ENCODE data around the gene LDHAL6B. TPM values are rescaled to one million over a fixed set of nuclear protein-coding genes. Genes with fewer than 3 reads are reported as not detected.

The LDHAL6B gene
- total and polyA plus RNA-seq, 9 of the 15 experiments (the other 6 are each of a cell fraction or from before 2014, with no cell fraction given), result not detected

DNA sequence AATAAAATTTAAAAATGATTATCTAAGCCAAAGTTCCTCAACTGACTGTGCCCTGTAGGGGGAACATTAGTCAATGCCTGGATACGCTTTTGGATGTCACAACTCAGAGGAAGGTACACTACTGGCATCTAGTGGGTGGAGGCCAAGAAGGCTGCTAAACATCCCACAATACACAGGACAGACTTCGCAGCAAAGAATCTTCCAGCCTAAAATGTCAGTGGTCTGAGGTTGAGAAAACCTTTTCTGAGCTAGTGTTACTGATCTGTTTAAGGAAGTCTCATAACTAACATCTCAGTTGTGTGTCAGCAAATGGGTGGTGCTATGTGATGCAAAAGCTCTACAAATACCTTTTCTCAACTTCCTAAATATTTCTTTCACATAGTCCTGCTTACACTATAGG lies 20.9 kb upstream of the LDHAL6B start:
- no peak overlapping the region for H3K27ac ChIP-seq (ENCODE audit: extremely low read depth, low read depth, low read length)
- H2AFZ ChIP-seq (ENCODE audit: low read depth, low read length), result no peak overlapping the region
- no peaks in the 10 kb centered on the region for H3K36me3 ChIP-seq (ENCODE audit: control insufficient read depth, insufficient read depth, low read length)
- FAIRE-seq (no peak), DNase-seq (ENCODE audit: extremely low read depth in 1 of 4, low spot score in 3 of 4) (peak in 1 of 4 experiments; percentile 12), ATAC-seq (peak; percentile 50; the same call in 2 of the 3 replicates)
- in situ Hi-C loops (cut with MboI), result no loop called here
- ChIA-PET POLR2A (interaction anchor here (0.6 to 1.4 kb wide), 6 partner anchors 13 to 421 kb away, joined by 3 to 6 read pairs (median 4); no protein-coding TSS in a partner anchor), CTCF (ENCODE audit: low intra/inter-chr PET ratio) (interaction anchor here (0.6 kb wide), 1 partner anchor 658 kb away, joined by 3 read pairs; no protein-coding TSS in a partner anchor)
- no peak overlapping the region for H3K4me3 ChIP-seq
- no peaks in the 10 kb centered on the region for H3K9me1 ChIP-seq (ENCODE audit: control insufficient read depth, insufficient read depth, low read length)
- H4K20me1 ChIP-seq (replicated peaks; ENCODE audit: control insufficient read depth, insufficient read depth, low read length), result 0 out of 2 replicates have a peak, but pooled peaks cover 5% of the 10 kb centered on the region
- H3K4me2 ChIP-seq (ENCODE audit: insufficient read depth, low read length), result no peak overlapping the region
- no peaks in the 10 kb centered on the region for H3K4me1 ChIP-seq (replicated peaks in 1 of 2; ENCODE audit: control insufficient read depth in 2 of 2, insufficient read depth in 2 of 2, low read length in 2 of 2)
- WGBS (ENCODE audit: insufficient coverage, low coverage, missing lambda C conversion rate), result 4% methylated on average over 2 of the region's 2 CpGs
- H3K9ac ChIP-seq (ENCODE audit: insufficient read depth in 1 of 2, low read depth in 2 of 2, low read length in 2 of 2), result no peak overlapping the region
- peaks cover 3% of the 10 kb centered on the region; the same call in 1 of the 2 replicates for H3K9me3 ChIP-seq (replicated peaks; ENCODE audit: control insufficient read depth, insufficient read depth, low read depth, low read length)
- BruUV-seq (replicated peaks), result no TSS peak
- H3K79me2 ChIP-seq (ENCODE audit: control insufficient read depth, insufficient read depth, low read length), result no peaks in the 10 kb centered on the region
- intact Hi-C loops (cut with micrococcal nuclease), result no loop called here
- TF ChIP-seq CTCF (IDR thresholded peaks at IDR 0.05 in 2 of 3, conservative IDR thresholded peaks at IDR 0.05 in 1 of 3; ENCODE audit: insufficient read depth in 2 of 3, low read depth in 1 of 3, low read length in 3 of 3) (peak; percentile 36 to 66 (median 50); a peak in 5 of 6 replicates), TRIM24 (IDR thresholded peaks at IDR 0.05) (no peak), RAD21 (CRISPR knock-in tag; conservative IDR thresholded peaks at IDR 0.05 in 1 of 2, IDR thresholded peaks at IDR 0.05 in 1 of 2) (peak in 1 of 2 experiments; percentile 34; a peak in 1 of 4 replicates)
- TF ChIP-seq, protein P1, sequence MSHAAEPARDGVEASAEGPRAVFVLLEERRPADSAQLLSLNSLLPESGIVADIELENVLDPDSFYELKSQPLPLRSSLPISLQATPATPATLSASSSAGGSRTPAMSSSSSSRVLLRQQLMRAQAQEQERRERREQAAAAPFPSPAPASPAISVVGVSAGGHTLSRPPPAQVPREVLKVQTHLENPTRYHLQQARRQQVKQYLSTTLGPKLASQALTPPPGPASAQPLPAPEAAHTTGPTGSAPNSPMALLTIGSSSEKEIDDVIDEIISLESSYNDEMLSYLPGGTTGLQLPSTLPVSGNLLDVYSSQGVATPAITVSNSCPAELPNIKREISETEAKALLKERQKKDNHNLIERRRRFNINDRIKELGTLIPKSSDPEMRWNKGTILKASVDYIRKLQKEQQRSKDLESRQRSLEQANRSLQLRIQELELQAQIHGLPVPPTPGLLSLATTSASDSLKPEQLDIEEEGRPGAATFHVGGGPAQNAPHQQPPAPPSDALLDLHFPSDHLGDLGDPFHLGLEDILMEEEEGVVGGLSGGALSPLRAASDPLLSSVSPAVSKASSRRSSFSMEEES (CRISPR knock-in tag; IDR thresholded peaks at IDR 0.05), result no peak
- H3K27me3 ChIP-seq (ENCODE audit: control insufficient read depth in 2 of 2, insufficient read depth in 2 of 2, low read length in 2 of 2), result peaks cover 15 to 19% of the 10 kb centered on the region in 2 experiments; a peak in 4 of 5 replicates
